Measurements from ENCODE around the gene ACVR2A.

GRCh38 chr2:147913701-147914480 is 69.1 kb downstream of the ACVR2A start:
- TF ChIP-seq MAZ (CRISPR knock-in tag; conservative IDR thresholded peaks at IDR 0.05 in 1 of 2, IDR thresholded peaks at IDR 0.05 in 1 of 2) (no peak), POLR2A (conservative IDR thresholded peaks at IDR 0.05) (no peak), FOXK2 (conservative IDR thresholded peaks at IDR 0.05 in 1 of 2, IDR thresholded peaks at IDR 0.05 in 1 of 2; ENCODE audit: low read depth in 2 of 2) (no peak), CTCF (IDR thresholded peaks at IDR 0.05 in 2 of 3, conservative IDR thresholded peaks at IDR 0.05 in 1 of 3; ENCODE audit: insufficient read depth in 2 of 3, low read depth in 1 of 3, low read length in 3 of 3) (no peak), CHD7 (IDR thresholded peaks at IDR 0.05; ENCODE audit: low read depth, low read length) (no peak), NFATC3 (IDR thresholded peaks at IDR 0.05) (no peak), ZNF699 (CRISPR knock-in tag; IDR thresholded peaks at IDR 0.05; ENCODE audit: insufficient replicate concordance) (no peak), MAFF (IDR thresholded peaks at IDR 0.05; ENCODE audit: low read length) (no peak), ZNF785 (CRISPR knock-in tag; IDR thresholded peaks at IDR 0.05) (no peak)
- TF ChIP-seq, protein P1, sequence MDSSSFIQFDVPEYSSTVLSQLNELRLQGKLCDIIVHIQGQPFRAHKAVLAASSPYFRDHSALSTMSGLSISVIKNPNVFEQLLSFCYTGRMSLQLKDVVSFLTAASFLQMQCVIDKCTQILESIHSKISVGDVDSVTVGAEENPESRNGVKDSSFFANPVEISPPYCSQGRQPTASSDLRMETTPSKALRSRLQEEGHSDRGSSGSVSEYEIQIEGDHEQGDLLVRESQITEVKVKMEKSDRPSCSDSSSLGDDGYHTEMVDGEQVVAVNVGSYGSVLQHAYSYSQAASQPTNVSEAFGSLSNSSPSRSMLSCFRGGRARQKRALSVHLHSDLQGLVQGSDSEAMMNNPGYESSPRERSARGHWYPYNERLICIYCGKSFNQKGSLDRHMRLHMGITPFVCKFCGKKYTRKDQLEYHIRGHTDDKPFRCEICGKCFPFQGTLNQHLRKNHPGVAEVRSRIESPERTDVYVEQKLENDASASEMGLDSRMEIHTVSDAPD (CRISPR knock-in tag; IDR thresholded peaks at IDR 0.05) = no peak
- TF ChIP-seq, protein P2, sequence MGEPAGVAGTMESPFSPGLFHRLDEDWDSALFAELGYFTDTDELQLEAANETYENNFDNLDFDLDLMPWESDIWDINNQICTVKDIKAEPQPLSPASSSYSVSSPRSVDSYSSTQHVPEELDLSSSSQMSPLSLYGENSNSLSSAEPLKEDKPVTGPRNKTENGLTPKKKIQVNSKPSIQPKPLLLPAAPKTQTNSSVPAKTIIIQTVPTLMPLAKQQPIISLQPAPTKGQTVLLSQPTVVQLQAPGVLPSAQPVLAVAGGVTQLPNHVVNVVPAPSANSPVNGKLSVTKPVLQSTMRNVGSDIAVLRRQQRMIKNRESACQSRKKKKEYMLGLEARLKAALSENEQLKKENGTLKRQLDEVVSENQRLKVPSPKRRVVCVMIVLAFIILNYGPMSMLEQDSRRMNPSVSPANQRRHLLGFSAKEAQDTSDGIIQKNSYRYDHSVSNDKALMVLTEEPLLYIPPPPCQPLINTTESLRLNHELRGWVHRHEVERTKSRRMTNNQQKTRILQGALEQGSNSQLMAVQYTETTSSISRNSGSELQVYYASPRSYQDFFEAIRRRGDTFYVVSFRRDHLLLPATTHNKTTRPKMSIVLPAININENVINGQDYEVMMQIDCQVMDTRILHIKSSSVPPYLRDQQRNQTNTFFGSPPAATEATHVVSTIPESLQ (CRISPR knock-in tag; IDR thresholded peaks at IDR 0.05) = no peak
